ENCODE data around the gene UBC.
A peak's percentile ranks its signal among the peaks of the same experiment; 100 is the strongest.

DNA sequence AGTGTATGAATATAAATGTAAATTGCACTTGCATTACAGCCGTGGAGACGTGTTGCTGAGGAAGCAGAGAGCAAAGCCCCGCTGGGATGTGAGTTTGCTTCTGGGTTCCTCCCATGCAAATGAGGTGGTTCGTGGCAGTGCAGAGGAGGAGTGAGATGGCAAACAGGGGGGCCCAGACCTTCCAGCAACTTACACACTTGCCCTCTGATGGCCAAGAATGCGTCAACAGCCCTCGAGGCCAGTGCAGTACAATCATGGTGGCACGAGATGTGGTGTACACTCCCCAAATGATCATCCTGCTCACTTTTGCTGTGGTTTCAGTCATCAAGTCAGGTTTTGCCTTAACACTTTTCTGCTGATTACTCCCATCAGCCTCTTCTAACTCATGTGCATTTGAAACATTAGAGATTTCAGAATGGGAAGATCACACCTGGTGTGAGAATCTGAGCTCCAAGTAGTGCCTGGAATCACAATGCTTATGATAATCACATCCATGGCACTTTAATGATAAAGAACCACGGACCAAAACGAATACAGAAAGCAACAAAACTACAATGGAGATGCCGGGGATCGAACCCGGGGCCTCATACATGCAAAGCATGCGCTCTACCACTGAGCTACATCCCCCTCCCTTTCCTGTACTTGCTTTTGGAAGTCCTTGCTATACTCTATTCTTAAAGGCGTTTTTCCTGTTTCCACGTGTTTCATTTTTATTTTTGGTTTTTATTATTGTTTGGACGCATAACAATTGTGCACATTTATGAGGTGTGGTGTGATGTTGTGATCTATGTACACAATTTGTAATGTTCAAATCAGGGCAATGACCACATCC is 7.0 kb upstream of the UBC start:
- TF ChIP-seq, protein P1, sequence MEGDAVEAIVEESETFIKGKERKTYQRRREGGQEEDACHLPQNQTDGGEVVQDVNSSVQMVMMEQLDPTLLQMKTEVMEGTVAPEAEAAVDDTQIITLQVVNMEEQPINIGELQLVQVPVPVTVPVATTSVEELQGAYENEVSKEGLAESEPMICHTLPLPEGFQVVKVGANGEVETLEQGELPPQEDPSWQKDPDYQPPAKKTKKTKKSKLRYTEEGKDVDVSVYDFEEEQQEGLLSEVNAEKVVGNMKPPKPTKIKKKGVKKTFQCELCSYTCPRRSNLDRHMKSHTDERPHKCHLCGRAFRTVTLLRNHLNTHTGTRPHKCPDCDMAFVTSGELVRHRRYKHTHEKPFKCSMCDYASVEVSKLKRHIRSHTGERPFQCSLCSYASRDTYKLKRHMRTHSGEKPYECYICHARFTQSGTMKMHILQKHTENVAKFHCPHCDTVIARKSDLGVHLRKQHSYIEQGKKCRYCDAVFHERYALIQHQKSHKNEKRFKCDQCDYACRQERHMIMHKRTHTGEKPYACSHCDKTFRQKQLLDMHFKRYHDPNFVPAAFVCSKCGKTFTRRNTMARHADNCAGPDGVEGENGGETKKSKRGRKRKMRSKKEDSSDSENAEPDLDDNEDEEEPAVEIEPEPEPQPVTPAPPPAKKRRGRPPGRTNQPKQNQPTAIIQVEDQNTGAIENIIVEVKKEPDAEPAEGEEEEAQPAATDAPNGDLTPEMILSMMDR (tag by site-specific recombination; IDR thresholded peaks at IDR 0.05) = no peak; the same call in 1 of the 2 replicates
- TF ChIP-seq ZNF221 (tag by site-specific recombination; IDR thresholded peaks at IDR 0.05; ENCODE audit: borderline replicate concordance) (0 out of 2 replicates have a peak, but pooled peaks have one; percentile 18), YY2 (tag by site-specific recombination; IDR thresholded peaks at IDR 0.05) (no peak; the same call in 1 of the 2 replicates), ZEB2 (tag by site-specific recombination; IDR thresholded peaks at IDR 0.05) (peak; percentile 55), TCF7L2 (IDR thresholded peaks at IDR 0.05; ENCODE audit: borderline replicate concordance, low read depth, low read length) (no peak), ZFP3 (tag by site-specific recombination; IDR thresholded peaks at IDR 0.05; ENCODE audit: low read depth) (0 out of 2 replicates have a peak, but pooled peaks have one; percentile 20), OVOL3 (tag by site-specific recombination; IDR thresholded peaks at IDR 0.05) (0 out of 2 replicates have a peak, but pooled peaks have one; percentile 24), ZNF335 (tag by site-specific recombination; conservative IDR thresholded peaks at IDR 0.05) (peak; percentile 84), SP2 (tag by site-specific recombination; IDR thresholded peaks at IDR 0.05) (no peak), ZNF404 (tag by site-specific recombination; IDR thresholded peaks at IDR 0.05) (no peak), ZNF140 (tag by site-specific recombination; IDR thresholded peaks at IDR 0.05) (no peak)
- TF ChIP-seq, protein P2, sequence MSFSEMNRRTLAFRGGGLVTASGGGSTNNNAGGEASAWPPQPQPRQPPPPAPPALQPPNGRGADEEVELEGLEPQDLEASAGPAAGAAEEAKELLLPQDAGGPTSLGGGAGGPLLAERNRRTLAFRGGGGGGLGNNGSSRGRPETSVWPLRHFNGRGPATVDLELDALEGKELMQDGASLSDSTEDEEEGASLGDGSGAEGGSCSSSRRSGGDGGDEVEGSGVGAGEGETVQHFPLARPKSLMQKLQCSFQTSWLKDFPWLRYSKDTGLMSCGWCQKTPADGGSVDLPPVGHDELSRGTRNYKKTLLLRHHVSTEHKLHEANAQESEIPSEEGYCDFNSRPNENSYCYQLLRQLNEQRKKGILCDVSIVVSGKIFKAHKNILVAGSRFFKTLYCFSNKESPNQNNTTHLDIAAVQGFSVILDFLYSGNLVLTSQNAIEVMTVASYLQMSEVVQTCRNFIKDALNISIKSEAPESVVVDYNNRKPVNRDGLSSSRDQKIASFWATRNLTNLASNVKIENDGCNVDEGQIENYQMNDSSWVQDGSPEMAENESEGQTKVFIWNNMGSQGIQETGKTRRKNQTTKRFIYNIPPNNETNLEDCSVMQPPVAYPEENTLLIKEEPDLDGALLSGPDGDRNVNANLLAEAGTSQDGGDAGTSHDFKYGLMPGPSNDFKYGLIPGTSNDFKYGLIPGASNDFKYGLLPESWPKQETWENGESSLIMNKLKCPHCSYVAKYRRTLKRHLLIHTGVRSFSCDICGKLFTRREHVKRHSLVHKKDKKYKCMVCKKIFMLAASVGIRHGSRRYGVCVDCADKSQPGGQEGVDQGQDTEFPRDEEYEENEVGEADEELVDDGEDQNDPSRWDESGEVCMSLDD (tag by site-specific recombination; IDR thresholded peaks at IDR 0.05) = peak; percentile 51
- TF ChIP-seq, protein P3, sequence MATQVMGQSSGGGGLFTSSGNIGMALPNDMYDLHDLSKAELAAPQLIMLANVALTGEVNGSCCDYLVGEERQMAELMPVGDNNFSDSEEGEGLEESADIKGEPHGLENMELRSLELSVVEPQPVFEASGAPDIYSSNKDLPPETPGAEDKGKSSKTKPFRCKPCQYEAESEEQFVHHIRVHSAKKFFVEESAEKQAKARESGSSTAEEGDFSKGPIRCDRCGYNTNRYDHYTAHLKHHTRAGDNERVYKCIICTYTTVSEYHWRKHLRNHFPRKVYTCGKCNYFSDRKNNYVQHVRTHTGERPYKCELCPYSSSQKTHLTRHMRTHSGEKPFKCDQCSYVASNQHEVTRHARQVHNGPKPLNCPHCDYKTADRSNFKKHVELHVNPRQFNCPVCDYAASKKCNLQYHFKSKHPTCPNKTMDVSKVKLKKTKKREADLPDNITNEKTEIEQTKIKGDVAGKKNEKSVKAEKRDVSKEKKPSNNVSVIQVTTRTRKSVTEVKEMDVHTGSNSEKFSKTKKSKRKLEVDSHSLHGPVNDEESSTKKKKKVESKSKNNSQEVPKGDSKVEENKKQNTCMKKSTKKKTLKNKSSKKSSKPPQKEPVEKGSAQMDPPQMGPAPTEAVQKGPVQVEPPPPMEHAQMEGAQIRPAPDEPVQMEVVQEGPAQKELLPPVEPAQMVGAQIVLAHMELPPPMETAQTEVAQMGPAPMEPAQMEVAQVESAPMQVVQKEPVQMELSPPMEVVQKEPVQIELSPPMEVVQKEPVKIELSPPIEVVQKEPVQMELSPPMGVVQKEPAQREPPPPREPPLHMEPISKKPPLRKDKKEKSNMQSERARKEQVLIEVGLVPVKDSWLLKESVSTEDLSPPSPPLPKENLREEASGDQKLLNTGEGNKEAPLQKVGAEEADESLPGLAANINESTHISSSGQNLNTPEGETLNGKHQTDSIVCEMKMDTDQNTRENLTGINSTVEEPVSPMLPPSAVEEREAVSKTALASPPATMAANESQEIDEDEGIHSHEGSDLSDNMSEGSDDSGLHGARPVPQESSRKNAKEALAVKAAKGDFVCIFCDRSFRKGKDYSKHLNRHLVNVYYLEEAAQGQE (tag by site-specific recombination; IDR thresholded peaks at IDR 0.05) = no peak

All from HEK293 (cell line).